ENCODE data around the gene ERRFI1.
"Not testable (repeated sequence)": the region's sequence is repeated elsewhere in the genome, so short reads cannot be mapped to it uniquely, and the experiment has no call there.

Gene ERRFI1

DNA sequence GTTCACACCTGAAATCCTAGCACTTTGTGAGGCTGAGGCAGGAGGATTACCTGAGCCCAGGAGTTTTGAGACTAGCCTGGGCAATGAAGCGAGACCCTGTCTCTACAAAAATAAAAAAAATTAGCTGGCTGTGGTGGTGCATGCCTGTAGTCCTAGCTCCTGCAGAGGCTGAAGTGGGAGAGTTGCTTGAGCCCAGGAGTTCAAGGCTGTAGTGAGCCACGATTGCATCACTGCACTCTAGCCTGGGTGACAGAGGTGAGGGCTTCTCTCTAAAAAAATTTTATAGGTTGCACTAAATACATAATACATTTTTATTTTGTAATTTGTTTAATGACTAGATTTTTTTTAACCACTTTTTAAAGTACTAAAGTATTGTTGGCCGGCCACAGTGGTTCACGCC is 58.5 kb downstream of the ERRFI1 start:
- DNase-seq: no peak

DNA sequence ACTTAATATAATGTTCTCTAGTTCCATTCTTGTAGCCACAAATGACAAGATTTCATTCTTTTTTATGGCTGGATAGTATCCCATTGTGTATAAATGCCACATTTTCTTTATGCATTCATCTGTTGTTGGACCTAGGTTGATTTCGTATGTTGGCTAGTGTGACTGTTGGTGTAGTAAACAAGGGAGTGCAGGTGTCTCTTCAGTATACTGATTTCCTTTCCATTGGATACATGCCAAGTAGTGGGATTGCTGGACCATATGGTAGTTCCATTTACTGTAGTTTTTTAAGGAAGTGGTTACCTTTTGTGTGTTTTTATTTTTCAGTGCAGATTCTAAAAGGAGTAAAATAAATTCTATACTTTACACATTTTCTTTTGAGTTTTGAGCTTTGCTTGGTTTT is 58.9 kb downstream of the ERRFI1 start:
- DNase-seq: no peak

- no peak for DNase-seq
These were observed 61.6 kb downstream of the ERRFI1 start for GRCh38 chr1:7964476-7964875.

DNA sequence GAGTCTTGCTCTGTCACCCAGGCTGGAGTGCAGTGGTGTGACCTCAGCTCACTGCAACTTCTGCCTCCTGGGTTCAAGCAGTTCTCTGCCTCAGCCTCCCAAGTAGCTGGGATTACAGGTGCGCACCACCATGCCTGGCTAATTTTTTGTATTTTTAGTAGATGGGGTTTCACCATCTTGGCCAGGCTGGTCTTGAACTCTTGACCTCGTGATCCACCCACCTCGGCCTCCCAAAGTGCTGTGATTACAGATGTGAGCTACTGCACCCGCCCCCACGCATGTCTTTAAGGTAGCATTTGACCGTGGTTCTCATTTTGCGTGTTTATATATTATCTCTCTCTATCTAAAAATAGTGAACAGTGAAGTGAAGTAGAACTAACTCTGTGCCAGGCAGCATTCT is 62.3 kb downstream of the ERRFI1 start:
- not testable (repeated sequence) for DNase-seq

- DNase-seq: not testable (repeated sequence)
These were observed 62.8 kb downstream of the ERRFI1 start for GRCh38 chr1:7963378-7963730.

DNA sequence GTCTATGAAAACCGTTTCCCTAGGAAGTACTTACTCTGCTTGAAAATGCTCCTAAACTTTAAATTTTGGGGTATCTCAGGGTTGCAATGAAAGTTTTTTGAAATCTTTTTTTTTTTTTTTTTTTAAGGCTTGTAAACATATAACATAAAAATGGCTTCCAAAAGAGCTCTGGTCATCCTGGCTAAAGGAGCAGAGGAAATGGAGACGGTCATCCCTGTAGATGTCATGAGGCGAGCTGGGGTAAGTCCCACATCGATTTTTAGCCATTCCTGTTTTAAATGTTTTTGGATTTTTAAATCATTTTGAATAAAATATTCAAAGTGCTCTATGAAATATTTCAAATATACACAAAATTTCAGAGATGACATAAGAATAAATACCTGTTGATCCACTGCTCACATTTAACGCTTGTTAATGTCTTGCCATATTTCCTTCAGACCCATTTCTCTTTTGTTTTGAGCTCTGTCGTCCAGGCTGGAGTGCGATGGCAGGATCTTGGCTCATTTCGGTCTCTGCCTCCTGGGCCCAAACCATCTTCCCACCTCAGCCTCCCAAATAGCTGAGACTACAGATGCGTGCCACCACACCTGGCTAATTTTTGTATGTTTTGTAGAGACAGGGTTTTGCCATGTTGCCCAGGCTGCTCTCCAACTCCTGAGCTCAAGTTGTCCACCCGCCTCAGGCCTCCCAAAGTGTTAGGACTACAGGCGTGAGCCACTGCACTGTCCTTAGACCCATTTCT is 63.3 kb downstream of the ERRFI1 start:
- no peak for DNase-seq

- DNase-seq: no peak
These were observed 64.1 kb downstream of the ERRFI1 start for GRCh38 chr1:7962014-7962335.
